Measurements from ENCODE around the gene BTBD10. TPM values are rescaled to one million over a fixed set of nuclear protein-coding genes. Genes with fewer than 3 reads are reported as not detected.

BTBD10 gene
- total RNA-seq, 1 experiment from 2014 or later: 23.3 TPM

DNA sequence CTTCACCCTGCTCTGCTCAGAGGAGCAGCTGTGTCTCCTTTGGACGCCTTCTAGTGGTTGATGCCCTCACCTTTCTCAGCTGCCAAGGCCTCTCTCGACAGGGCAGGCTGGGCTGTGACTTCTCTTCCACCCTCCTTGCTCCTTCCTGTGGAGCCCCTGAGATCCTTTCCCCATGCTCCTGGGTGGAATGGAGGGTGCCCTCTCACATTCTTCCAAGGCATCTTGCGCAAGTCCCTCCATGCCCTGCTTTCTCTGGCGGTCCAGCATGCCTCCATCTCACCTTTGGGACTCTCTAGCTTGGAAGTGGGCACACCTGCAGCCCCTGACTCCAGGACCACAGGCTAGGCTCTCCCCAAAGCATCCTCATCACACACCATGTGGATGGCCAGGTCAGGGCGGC lies 116.6 kb downstream of the BTBD10 start:
- DNase-seq: no peak
- no peaks in the 10 kb centered on the region for H4K20me1 ChIP-seq (ENCODE audit: control insufficient read depth, insufficient read depth, insufficient read length)
- H3K4me2 ChIP-seq (ENCODE audit: insufficient read depth, insufficient read length, low read length): no peak overlapping the region
- no peak overlapping the region for H3K9ac ChIP-seq (ENCODE audit: extremely low read depth, insufficient read length, low read length)
- H2AK5ac ChIP-seq (ENCODE audit: insufficient read length, low read length): no peak overlapping the region
- no peaks in the 10 kb centered on the region for H3K36me3 Mint-ChIP-seq (ENCODE audit: insufficient read depth in 1 of 3, low read depth in 3 of 3)
- no peak overlapping the region for H3K27ac ChIP-seq (ENCODE audit: insufficient read length, low read depth, low read length)
- H2BK15ac ChIP-seq (ENCODE audit: low read depth, low read length): no peak overlapping the region
- H3K4me3 Mint-ChIP-seq: no peak overlapping the region
- H4K91ac ChIP-seq (ENCODE audit: insufficient read length, low read depth, low read length): no peak overlapping the region
- no peak overlapping the region; the same call in 1 of the 2 replicates for H3K14ac ChIP-seq (ENCODE audit: insufficient read depth, low read length)
- no peak overlapping the region for H3K56ac ChIP-seq (ENCODE audit: insufficient read length, low read depth, low read length)
- no peak overlapping the region for H4K8ac ChIP-seq (replicated peaks; ENCODE audit: insufficient read length, low read depth, low read length)
- no peaks in the 10 kb centered on the region for H3K27me3 Mint-ChIP-seq (ENCODE audit: low read depth)
- H3K18ac ChIP-seq (ENCODE audit: insufficient read length, low read depth, low read length): no peak overlapping the region
- no peak overlapping the region for H3K27ac Mint-ChIP-seq
- no CpG with 5 or more reads among the region's 5 CpGs for WGBS (ENCODE audit: extremely low coverage, insufficient read length, low lambda C conversion rate)
- no peak overlapping the region for H3T11ph ChIP-seq (ENCODE audit: low read length)
- H3K9me3 Mint-ChIP-seq: peaks cover 0 to 2% of the 10 kb centered on the region in 2 experiments; a peak in 1 of 5 replicates
- H3K23me2 ChIP-seq (ENCODE audit: insufficient read length, low read depth, low read length, poor library complexity, severe bottlenecking): peaks cover 4% of the 10 kb centered on the region
- H3K4me1 Mint-ChIP-seq: peaks cover 9 to 10% of the 10 kb centered on the region in 2 experiments
- no peak overlapping the region for H2BK120ac ChIP-seq (ENCODE audit: low read depth, low read length, poor library complexity, severe bottlenecking)
- TF ChIP-seq CTCF (conservative IDR thresholded peaks at IDR 0.05): no peak
- no peak overlapping the region for H2BK12ac ChIP-seq (ENCODE audit: insufficient read length, low read depth, low read length)
- H2BK20ac ChIP-seq (ENCODE audit: low read depth, low read length, poor library complexity, severe bottlenecking): no peak overlapping the region
- H3K79me2 ChIP-seq (ENCODE audit: insufficient read depth, low read length): no peaks in the 10 kb centered on the region
- no peaks in the 10 kb centered on the region for H3K79me1 ChIP-seq (ENCODE audit: insufficient read depth, low read depth, low read length, poor library complexity, severe bottlenecking)
- H3K9me3 ChIP-seq (ENCODE audit: control insufficient read depth, low read depth, low read length): no peaks in the 10 kb centered on the region
- no peaks in the 10 kb centered on the region for H3K4me1 ChIP-seq (ENCODE audit: insufficient read depth, low read length)
- no peak overlapping the region for H3K4ac ChIP-seq (ENCODE audit: low read depth, low read length)
- no peak overlapping the region for H4K5ac ChIP-seq (ENCODE audit: insufficient read length, low read depth, low read length)
- no peak overlapping the region for H2BK5ac ChIP-seq (ENCODE audit: insufficient read length, low read length)
- no peak overlapping the region for H2AFZ ChIP-seq (ENCODE audit: low read length)
- no peaks in the 10 kb centered on the region for H3K27me3 ChIP-seq (ENCODE audit: insufficient read depth, low read length)
- no peak overlapping the region for H3K23ac ChIP-seq (ENCODE audit: insufficient read length, low read depth, low read length)

Data from H9 (cell line).